Mucosa of descending colon (tissue), 3 donors: ENCODE data around the gene RACK1. TPM values are rescaled to one million over a fixed set of nuclear protein-coding genes. Genes with fewer than 3 reads are reported as not detected.
"Not testable (repeated sequence)": the region's sequence is repeated elsewhere in the genome, so short reads cannot be mapped to it uniquely, and the experiment has no call there.

Source experiments
- ATAC-seq: fragments of 200-7000 bp; cut with Tn5 transposase; one replicate; pipeline ENCODE4 v1.9.1; 2020; ENCODE audit warnings: mild to moderate bottlenecking, moderate library complexity
- DNase-seq, 3 donors: peaks; one replicate each; pipeline ENCODE4 v3.0.0-alpha.2; 2020
- H3K36me3 ChIP-seq: fragments of 200-600 bp; one replicate; pipeline ENCODE4 v1.8.0; 2021; ENCODE audit warnings: low read depth, mild to moderate bottlenecking
- H3K4me1 ChIP-seq: fragments of 200-600 bp; one replicate; pipeline ENCODE4 v1.8.0; 2021; ENCODE audit warnings: low read depth, mild to moderate bottlenecking
- H3K4me3 ChIP-seq: fragments of 200-600 bp; one replicate; pipeline ENCODE4 v1.8.0; 2021; ENCODE audit warnings: mild to moderate bottlenecking
- H3K9me3 ChIP-seq: fragments of 200-600 bp; one replicate; pipeline ENCODE4 v1.8.0; 2021; ENCODE audit warnings: mild to moderate bottlenecking
- CTCF ChIP-seq: fragments of 200-600 bp; IDR thresholded peaks from one replicate; pipeline ENCODE4 v1.8.0; 2022; ENCODE audit warnings: antibody characterized with exemption, mild to moderate bottlenecking
- intact Hi-C, 2 donors: fragments of 100-400 bp; cut with DNase I in 1 of 2; cut with micrococcal nuclease in 1 of 2; formaldehyde crosslinking; loops; one replicate each; pipeline versions ENCODE4 v1.11.0 to v1.11.1; 2022; cut with DNase I, micrococcal nuclease
- total RNA-seq, 3 donors: library from RNA; stranded (reverse); fragmentation: NEBNext Ultra II Directional in 2 of 3; extraction: Animal tissue kit (Norgen Biotek cat#: 25700) in 2 of 3; gene quantifications; one replicate each; pipeline versions ENCODE4 v1.2.1 to v1.2.4, GENCODE V29; 2021 to 2023
- donor health status: DM: no; HTN: no; CAD: no; lungs with moderate emphysema.
- donor health status: DM: no; HTN: no; CAD: no.
- donor health status: DM: no; HTN: yes; CAD: no.

The RACK1 gene
- total RNA-seq, 3 donors from 2014 or later, result 1,078 to 1,367 (median 1,218) TPM

GRCh38 chr5:181219262-181220177, 24.2 kb downstream of the RACK1 start:
- Histone ChIP-seq H3K4me1 (peaks cover 16% of the 10 kb centered on the region), H3K36me3 (no peaks in the 10 kb centered on the region), H3K9me3 (no peaks in the 10 kb centered on the region), H3K4me3 (no peak overlapping the region)
- ATAC-seq (no peak), DNase-seq (no peak)
- intact Hi-C loops, result no loop called here
- TF ChIP-seq CTCF, result no peak

- TF ChIP-seq CTCF, result no peak
- no peak for DNase-seq
- intact Hi-C loops, result no loop called here
- ATAC-seq, result no peak
- H3K36me3 ChIP-seq, result no peaks in the 10 kb centered on the region
- peaks cover 16% of the 10 kb centered on the region for H3K4me1 ChIP-seq
- no peaks in the 10 kb centered on the region for H3K9me3 ChIP-seq
- H3K4me3 ChIP-seq, result no peak overlapping the region
Measured at GRCh38 chr5:181218795-181219124, 24.9 kb downstream of the RACK1 start.

DNA sequence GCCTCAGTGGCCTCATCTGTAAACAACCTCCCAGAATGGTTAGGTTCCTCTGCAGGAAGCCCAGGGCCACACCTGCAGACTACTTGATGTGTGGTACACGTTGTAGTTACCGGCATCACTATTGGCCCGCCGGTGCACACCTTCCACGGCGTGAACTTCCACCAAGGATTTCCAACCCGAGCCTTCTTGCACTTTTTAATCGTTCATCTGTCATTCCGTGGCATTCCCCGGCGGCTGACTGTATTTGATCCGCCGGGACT, 26.0 kb downstream of the RACK1 start:
- ATAC-seq, result peak; percentile 26
- intact Hi-C loops, result no loop called here

GRCh38 chr5:181217111-181217802, 26.4 kb downstream of the RACK1 start:
- Histone ChIP-seq H3K4me3 (no peak overlapping the region), H3K36me3 (no peaks in the 10 kb centered on the region), H3K9me3 (no peaks in the 10 kb centered on the region), H3K4me1 (peaks cover 12% of the 10 kb centered on the region)
- ATAC-seq, result peak; percentile 26
- TF ChIP-seq CTCF, result no peak
- intact Hi-C loops, result no loop called here
- peak; percentile 44 to 72 (median 66) for DNase-seq

More for the DNA sequence above, 26.0 kb downstream of the RACK1 start:
- TF ChIP-seq CTCF, result no peak
- peaks cover 13% of the 10 kb centered on the region for H3K4me1 ChIP-seq
- DNase-seq, result peak; percentile 41 to 64 (median 62)
- no peaks in the 10 kb centered on the region for H3K36me3 ChIP-seq
- H3K4me3 ChIP-seq, result no peak overlapping the region
- no peaks in the 10 kb centered on the region for H3K9me3 ChIP-seq

DNA sequence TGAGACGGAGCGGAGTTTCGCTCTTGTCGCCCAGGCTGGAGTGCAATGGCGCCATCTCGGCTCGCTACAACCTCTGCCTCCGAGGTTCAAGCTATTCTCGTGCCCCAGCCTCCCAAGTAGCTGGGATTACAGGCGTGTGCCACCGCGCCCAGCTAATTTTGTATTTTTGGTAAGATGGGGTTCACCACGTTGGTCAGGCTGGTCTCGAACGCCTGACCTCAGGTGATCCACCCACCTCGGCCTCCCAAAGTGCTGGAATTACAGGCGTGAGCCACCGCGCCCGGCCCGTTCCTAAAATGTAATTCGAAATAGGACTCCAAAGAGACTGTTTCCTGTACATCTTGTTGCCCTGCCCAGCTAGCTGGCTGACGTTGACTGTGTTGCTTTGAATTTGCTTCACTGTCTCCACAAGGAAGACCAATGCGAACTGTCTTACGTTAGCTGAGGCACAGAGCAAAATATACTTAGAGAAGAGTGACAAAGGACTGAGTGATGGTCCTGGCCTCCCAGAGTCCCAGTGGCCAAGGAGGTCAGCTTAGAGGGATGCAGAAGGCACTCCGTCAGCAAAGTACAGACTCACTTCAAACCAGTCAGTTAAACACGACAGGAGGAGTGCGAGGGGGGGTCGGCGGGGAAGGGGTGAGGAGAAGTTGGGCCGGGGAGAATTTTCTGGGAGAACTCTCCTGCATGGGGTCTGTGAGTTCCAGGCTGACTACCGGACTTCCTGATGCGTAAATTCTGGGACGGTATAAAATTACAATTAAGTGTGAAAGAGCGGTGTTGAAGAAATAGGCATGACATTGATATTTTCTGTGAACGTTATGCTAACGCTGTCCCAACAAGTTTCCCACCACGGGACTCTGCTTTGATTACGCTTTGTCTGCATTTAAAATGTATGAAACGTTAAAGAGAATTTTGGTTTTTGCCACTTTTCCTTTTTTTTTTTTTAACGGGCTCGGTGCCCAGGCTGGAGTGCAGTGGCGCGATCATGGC, 27.4 kb downstream of the RACK1 start:
- no peak for TF ChIP-seq CTCF
- H3K9me3 ChIP-seq, result no peaks in the 10 kb centered on the region
- no peak for DNase-seq
- peaks cover 12% of the 10 kb centered on the region for H3K4me1 ChIP-seq
- intact Hi-C loops, result no loop called here
- no peaks in the 10 kb centered on the region for H3K36me3 ChIP-seq
- ATAC-seq, result no peak
- H3K4me3 ChIP-seq, result no peak overlapping the region

DNA sequence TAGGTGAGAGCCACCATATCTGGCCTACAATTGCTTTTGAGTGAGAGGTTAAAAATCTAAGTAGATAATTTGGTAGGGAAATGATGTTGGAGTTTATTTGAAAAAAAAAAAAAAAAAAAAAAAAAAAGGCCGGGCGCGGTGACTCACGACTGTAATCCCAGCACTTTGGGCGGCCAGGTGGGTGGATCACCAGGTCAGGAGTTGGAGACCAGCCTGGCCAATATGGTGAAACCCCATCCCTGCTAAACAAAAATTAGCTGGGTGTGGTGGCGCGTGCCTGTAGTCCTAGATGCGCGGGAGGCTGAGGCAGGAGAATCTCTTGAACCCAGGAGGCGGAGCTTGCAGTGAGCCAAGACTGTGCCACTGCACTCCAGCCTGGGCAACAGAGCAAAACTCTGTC, 29.5 kb downstream of the RACK1 start:
- ATAC-seq, intact Hi-C loops, H3K9me3 ChIP-seq, H3K4me3 ChIP-seq, H3K36me3 ChIP-seq, DNase-seq: not testable (repeated sequence)
- peaks cover 12% of the 10 kb centered on the region for H3K4me1 ChIP-seq
